ENCODE measurements around the gene POU4F1.
A peak's percentile ranks its signal among the peaks of the same experiment; 100 is the strongest.

POU4F1 gene

DNA sequence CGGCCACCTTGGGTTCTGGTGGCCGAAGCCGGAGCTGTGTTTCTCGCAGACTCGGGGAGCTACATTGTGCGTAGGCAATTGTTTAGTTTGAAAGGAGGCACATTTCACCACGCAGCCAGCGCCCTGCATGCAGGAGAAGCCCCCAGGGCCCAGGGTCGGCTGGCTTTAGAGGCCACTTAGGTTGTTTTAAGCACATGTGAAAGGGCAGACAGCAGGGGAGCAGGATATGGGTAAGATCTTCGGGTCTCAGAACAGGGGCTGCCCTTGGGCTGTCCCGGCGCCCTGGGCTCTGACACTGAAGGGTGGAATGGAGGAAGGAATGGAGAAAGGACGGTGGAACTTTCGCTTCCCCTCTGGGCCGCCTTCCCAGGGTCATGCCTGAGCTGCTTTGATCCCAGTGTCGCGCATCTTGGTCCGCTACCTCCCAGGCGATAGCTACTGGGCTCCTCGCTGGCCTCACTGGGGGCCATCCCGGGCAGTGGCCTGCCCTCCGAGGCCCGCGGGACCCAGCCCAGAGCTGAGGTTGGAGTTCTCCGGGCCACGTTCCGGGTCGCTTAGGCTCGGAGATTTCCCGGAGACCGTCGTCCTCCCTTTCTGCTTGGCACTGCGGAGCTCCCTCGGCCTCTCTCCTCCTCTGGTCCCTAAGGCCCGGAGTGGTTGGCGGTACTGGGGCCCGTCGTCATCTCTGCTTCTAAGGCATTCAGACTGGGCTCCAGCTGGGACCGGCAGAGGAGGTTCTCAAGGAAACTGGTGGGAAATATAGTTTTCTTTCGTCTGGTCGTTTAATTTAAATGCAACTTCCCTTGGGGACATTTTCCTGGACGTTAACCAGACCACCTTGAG is 4.3 kb upstream of the POU4F1 start:
- no CpG with 5 or more reads among the region's 42 CpGs for WGBS (ENCODE audit: insufficient coverage, insufficient read length)
- H3K4me1 ChIP-seq (ENCODE audit: control insufficient read depth, insufficient read depth, low read length): peaks cover 4% of the 10 kb centered on the region
- H3K27ac ChIP-seq (ENCODE audit: low read length): no peak overlapping the region
- H3K36me3 ChIP-seq (ENCODE audit: control insufficient read depth, insufficient read depth, low read length): no peaks in the 10 kb centered on the region
- peak overlapping the region; percentile 2; the same call in 1 of the 2 replicates for H3K4me3 ChIP-seq (ENCODE audit: low read length)
- H3K27me3 ChIP-seq (ENCODE audit: control insufficient read depth, insufficient read depth, low read length): peaks cover 79% of the 10 kb centered on the region
- DNase-seq (ENCODE audit: low read depth, low spot score): no peak
- H3K9me3 ChIP-seq (ENCODE audit: control insufficient read depth, insufficient read depth, low read length): no peaks in the 10 kb centered on the region

DNA sequence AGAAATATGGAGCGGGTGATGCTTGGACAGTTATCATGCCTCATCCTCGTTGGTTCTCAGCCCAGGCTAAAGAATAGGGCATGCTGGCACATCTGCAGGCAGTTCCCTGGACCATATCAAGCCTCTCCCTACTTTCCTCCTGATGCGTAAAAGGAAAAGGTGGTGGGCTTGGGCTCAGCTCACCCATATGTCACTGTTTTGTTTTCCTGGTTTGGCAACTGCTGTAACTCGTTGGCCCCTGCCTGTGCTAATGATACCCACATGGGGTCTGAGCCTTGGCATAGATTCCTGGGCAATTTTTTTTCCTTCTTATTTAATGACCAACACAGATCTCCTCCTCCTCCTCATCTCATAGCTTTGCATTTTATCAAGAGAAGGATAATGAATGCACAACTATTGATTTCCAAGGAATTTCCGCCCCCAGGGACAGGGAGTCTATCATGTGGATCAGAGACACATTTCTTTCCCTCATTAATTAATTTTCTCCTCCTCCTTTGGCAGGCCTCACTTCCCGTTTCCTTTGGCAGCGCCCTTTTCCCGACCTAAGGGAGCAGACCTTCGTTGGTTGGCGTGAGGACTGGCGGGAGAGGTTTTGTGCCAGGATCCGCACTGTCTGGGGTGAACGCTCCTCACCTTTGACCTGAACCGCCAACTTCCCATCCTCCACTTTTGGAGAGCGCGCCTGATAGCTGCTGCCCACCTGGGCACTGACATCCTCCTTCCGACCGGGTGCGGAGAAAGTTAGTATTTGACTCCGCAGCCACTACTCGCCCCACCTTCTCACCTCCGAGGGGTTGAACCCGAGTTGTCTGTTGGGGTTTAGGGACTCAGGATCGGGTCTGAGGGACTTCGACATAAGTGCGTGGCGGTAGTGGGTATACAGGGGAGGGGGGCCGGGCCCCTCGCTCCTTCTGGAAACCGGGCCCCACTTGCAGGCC is 3.4 kb upstream of the POU4F1 start:
- no peak overlapping the region for H3K27ac ChIP-seq (ENCODE audit: low read length)
- WGBS (ENCODE audit: insufficient coverage, insufficient read length): no CpG with 5 or more reads among the region's 30 CpGs
- H3K4me1 ChIP-seq (ENCODE audit: control insufficient read depth, insufficient read depth, low read length): peaks cover 6% of the 10 kb centered on the region
- no peaks in the 10 kb centered on the region for H3K9me3 ChIP-seq (ENCODE audit: control insufficient read depth, insufficient read depth, low read length)
- H3K4me3 ChIP-seq (ENCODE audit: low read length): no peak overlapping the region
- DNase-seq (ENCODE audit: low read depth, low spot score): no peak
- H3K36me3 ChIP-seq (ENCODE audit: control insufficient read depth, insufficient read depth, low read length): no peaks in the 10 kb centered on the region
- H3K27me3 ChIP-seq (ENCODE audit: control insufficient read depth, insufficient read depth, low read length): peaks cover 83% of the 10 kb centered on the region

DNA sequence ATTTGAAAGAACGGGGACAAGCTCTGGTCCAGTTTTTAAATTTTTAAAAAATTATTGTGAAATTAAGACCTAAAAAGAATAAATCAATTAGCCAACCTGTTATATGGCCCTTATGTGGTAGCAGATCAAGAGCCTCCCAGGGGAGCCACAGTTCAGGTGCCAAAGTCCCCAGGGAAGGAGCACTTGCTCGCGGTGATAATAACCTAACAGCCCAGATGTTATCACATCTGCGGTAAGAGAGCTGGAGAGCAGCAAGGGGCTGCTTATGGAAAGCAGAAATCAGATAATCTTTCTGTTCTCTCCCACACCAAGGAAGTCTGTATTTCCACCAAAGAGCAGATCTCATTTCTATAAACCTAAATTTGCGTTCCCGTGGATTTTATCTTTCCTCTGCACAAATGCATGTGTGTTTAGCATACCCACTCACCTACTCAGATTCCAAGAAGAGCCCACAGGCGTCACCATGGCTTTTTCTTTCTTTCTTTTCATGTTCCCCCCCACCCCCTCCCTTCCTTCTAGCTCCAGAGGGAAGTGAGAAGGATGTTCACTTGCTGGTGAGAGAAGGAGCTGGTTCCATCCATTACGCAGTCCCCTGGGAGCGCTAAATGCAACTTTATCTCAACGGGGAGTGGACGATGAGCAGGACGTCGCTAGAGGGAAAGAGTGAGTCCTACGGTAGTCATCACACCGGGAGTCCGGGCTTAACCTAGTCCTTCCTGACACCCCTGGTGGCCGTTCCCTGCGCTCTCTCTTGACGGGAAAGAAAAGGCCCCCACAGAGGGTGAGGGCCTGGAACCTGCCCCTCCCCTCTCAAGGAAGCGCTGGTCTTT is 1.6 kb upstream of the POU4F1 start:
- H3K36me3 ChIP-seq (ENCODE audit: control insufficient read depth, insufficient read depth, low read length): no peaks in the 10 kb centered on the region
- peaks cover 91% of the 10 kb centered on the region for H3K27me3 ChIP-seq (ENCODE audit: control insufficient read depth, insufficient read depth, low read length)
- H3K4me3 ChIP-seq (ENCODE audit: low read length): no peak overlapping the region; the same call in 1 of the 2 replicates
- WGBS (ENCODE audit: insufficient coverage, insufficient read length): no CpG with 5 or more reads among the region's 20 CpGs
- DNase-seq (ENCODE audit: low read depth, low spot score): no peak
- peaks cover 8% of the 10 kb centered on the region for H3K4me1 ChIP-seq (ENCODE audit: control insufficient read depth, insufficient read depth, low read length)
- no peak overlapping the region for H3K27ac ChIP-seq (ENCODE audit: low read length)
- H3K9me3 ChIP-seq (ENCODE audit: control insufficient read depth, insufficient read depth, low read length): no peaks in the 10 kb centered on the region

DNA sequence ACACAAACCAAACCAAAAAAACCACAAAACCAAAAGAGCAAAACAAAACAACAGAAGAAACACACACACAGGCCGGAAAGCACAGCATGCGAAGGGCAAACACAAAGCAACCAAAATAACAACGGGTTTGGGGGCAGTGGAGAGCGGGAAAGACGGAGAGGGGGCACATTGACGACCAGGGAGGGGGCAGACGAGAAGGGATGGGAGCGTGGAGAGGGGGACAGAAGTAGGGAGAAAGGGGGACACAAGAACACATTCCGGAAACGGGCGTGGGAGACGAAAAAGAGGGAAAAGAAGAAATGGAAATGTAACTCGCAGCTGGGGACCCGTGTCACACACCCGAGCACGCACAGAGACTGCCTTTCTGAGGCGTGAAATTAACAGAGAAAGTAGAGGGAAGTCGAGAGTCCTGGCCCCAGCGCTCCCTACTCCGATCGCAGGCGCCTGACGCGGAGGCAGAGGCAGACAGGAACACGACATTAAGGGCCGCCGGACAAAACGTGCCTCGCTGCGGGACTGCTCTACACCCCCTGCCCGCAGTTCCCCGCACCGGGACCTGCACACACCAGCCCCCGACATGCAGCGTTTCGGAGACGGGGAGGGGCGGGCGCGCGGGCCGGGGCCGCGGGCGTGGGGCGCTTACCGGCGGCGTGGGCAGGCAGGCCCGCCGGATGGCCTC is 652 bp downstream of the POU4F1 start:
- H3K36me3 ChIP-seq (ENCODE audit: control insufficient read depth, insufficient read depth, low read length): no peaks in the 10 kb centered on the region
- no CpG with 5 or more reads among the region's 51 CpGs for WGBS (ENCODE audit: insufficient coverage, insufficient read length)
- peaks cover 6% of the 10 kb centered on the region; the same call in 1 of the 2 replicates for H3K4me1 ChIP-seq (ENCODE audit: control insufficient read depth, insufficient read depth, low read length)
- no peak overlapping the region for H3K27ac ChIP-seq (ENCODE audit: low read length)
- no peaks in the 10 kb centered on the region for H3K9me3 ChIP-seq (ENCODE audit: control insufficient read depth, insufficient read depth, low read length)
- H3K4me3 ChIP-seq (ENCODE audit: low read length): peak overlapping the region; percentile 45; the same call in 1 of the 2 replicates
- DNase-seq (ENCODE audit: low read depth, low spot score): no peak
- peaks cover 83% of the 10 kb centered on the region for H3K27me3 ChIP-seq (ENCODE audit: control insufficient read depth, insufficient read depth, low read length)

DNA sequence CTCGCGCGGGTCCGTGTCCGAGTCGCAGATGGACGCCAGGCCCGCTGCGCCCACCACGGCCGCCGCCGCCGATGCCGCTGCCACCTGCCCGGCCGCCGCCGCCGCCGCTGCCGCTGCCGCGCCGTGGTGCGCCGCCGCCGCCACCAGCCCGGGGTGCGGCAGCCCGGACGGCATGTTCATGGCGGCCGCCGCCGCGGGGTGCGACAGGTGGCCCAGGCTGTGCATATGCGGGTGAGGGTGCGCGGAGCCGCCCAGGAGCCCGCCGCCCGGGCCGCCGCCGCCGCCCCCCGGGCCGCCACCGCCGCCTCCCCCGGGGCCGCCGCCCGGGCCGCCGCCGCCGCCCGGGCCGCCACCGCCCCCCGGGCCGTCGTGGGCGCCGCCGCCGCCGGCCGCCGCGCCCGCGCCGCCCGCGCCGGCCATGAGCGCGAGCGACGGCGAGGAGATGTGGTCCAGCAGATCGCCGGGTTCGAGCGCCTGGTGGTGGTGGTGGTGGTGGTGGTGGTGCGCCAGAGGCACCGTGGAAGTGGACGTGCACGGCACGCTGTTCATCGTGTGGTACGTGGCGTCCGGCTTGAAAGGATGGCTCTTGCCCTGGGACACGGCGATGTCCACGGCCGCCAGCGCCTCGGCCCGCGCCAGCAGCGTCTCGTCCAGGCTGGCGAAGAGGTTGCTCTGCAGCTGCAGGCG is 1.3 kb downstream of the POU4F1 start:
- no peak overlapping the region for H3K27ac ChIP-seq (ENCODE audit: low read length)
- H3K9me3 ChIP-seq (ENCODE audit: control insufficient read depth, insufficient read depth, low read length): no peaks in the 10 kb centered on the region
- H3K27me3 ChIP-seq (ENCODE audit: control insufficient read depth, insufficient read depth, low read length): peaks cover 83% of the 10 kb centered on the region
- no peaks in the 10 kb centered on the region for H3K36me3 ChIP-seq (ENCODE audit: control insufficient read depth, insufficient read depth, low read length)
- DNase-seq (ENCODE audit: low read depth, low spot score): no peak
- H3K4me1 ChIP-seq (ENCODE audit: control insufficient read depth, insufficient read depth, low read length): peaks cover 7% of the 10 kb centered on the region; the same call in 1 of the 2 replicates
- WGBS (ENCODE audit: insufficient coverage, insufficient read length): no CpG with 5 or more reads among the region's 112 CpGs
- peak overlapping the region; percentile 28; the same call in 1 of the 2 replicates for H3K4me3 ChIP-seq (ENCODE audit: low read length)

DNA sequence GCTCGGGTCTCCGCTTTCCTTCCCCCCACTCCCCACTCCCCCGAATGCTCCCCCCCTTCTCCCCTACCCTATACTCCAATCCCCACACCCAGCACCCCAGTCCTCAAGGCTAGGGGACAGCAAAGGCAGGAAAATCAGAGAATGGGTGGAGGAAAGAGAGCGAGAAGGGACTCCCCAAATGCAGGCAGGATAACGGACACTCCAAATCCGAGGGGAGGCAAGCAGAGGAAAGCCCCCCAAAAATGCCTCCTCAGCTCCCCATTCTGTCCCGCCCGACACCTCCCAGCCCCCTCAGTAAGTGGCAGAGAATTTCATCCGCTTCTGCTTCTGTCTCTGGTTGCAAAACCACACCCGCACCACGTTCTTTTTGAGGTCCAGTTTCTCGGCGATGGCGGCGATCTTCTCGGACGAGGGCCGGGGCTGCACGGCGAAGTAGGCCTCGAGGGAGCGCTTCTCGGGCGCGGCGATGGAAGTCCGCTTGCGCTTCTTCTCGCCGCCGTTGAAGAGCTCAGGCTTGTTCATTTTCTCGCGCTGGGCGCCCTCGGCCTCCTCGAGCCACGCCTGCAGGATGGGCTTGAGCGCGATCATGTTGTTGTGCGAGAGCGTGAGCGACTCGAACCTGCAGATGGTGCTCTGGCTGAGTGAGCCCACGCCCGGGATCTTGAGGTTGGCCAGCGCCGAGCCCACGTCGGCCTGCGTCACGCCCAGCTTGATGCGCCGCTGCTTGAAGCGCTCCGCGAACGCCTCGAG is 2.1 kb downstream of the POU4F1 start:
- H3K9me3 ChIP-seq (ENCODE audit: control insufficient read depth, insufficient read depth, low read length): no peaks in the 10 kb centered on the region
- peaks cover 83% of the 10 kb centered on the region for H3K27me3 ChIP-seq (ENCODE audit: control insufficient read depth, insufficient read depth, low read length)
- peak overlapping the region; percentile 28; the same call in 1 of the 2 replicates for H3K4me3 ChIP-seq (ENCODE audit: low read length)
- no peaks in the 10 kb centered on the region; the same call in 1 of the 2 replicates for H3K36me3 ChIP-seq (ENCODE audit: control insufficient read depth, insufficient read depth, low read length)
- no CpG with 5 or more reads among the region's 58 CpGs for WGBS (ENCODE audit: insufficient coverage, insufficient read length)
- peaks cover 7% of the 10 kb centered on the region for H3K4me1 ChIP-seq (ENCODE audit: control insufficient read depth, insufficient read depth, low read length)
- no peak overlapping the region for H3K27ac ChIP-seq (ENCODE audit: low read length)
- DNase-seq (ENCODE audit: low read depth, low spot score): no peak

DNA sequence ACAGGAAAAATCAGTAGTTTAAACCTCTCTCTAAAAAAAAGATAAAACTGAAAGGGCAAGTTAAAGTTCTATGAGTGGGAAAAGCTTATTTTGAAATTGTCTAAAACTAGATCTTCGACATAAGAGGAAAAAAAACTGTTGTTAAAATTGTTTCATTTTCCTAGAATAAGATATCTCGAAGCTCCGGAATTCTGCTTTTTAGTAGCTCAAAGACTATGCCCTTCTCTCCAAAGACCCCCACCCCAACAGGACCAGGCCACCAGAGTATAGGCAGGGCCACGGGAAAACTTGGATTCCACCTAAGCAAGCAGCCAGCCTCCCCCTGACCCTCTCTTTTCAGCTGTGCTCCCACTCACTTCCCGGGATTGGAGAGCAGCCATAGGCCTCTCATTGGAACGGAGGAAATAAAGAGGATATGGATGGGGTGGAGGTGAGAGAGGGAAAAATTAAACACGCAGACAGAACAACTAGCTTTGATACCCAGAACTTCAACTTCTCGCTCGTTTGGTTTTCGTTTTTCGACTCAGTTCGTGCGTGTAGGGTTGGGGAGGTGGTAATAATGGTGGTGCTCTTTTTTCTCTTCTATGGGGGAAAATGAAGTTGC is 3.0 kb downstream of the POU4F1 start:
- no peak for DNase-seq (ENCODE audit: low read depth, low spot score)
- Histone ChIP-seq H3K9me3 (ENCODE audit: control insufficient read depth, insufficient read depth, low read length) (no peaks in the 10 kb centered on the region), H3K4me3 (ENCODE audit: low read length) (no peak overlapping the region), H3K36me3 (ENCODE audit: control insufficient read depth, insufficient read depth, low read length) (no peaks in the 10 kb centered on the region; the same call in 1 of the 2 replicates), H3K4me1 (ENCODE audit: control insufficient read depth, insufficient read depth, low read length) (peaks cover 7% of the 10 kb centered on the region), H3K27me3 (ENCODE audit: control insufficient read depth, insufficient read depth, low read length) (peaks cover 81% of the 10 kb centered on the region), H3K27ac (ENCODE audit: low read length) (no peak overlapping the region)
- no CpG with 5 or more reads among the region's 13 CpGs for WGBS (ENCODE audit: insufficient coverage, insufficient read length)

DNA sequence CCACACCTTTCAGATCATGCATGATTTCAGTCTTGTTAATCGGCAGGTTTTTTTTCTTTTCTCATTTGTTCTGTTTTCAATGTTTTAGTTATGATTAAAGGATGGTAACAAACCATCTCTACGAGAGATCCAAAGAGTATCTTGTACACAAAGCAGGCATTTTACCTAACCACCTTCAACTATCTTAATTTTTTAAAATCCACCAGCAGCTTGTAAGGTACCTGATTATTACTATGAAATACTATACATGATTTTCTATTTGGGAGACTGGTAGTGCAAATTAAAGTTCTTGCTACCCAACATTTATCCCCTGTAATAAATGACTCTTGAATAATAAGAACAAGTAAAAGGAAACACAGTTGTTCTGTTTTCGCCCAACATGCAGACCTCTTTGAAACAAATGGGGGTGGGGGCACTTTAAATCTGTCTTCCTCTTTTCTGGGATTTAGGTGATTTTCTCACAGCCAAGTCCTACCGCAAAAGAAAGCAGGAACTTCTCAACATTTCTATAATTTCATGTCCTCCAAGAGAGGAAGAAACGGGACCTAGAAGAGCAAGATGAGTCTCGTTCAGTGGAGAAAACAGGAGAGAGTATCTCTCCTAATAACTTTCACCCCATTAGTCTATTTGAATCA is 3.6 kb downstream of the POU4F1 start:
- DNase-seq (ENCODE audit: low read depth, low spot score): no peak
- Histone ChIP-seq H3K27ac (ENCODE audit: low read length) (no peak overlapping the region), H3K36me3 (ENCODE audit: control insufficient read depth, insufficient read depth, low read length) (no peaks in the 10 kb centered on the region; the same call in 1 of the 2 replicates), H3K27me3 (ENCODE audit: control insufficient read depth, insufficient read depth, low read length) (peaks cover 81% of the 10 kb centered on the region), H3K9me3 (ENCODE audit: control insufficient read depth, insufficient read depth, low read length) (no peaks in the 10 kb centered on the region), H3K4me1 (ENCODE audit: control insufficient read depth, insufficient read depth, low read length) (peaks cover 7% of the 10 kb centered on the region), H3K4me3 (ENCODE audit: low read length) (no peak overlapping the region)
- WGBS (ENCODE audit: insufficient coverage, insufficient read length): no CpG with 5 or more reads among the region's 6 CpGs

All from iPS DF 6.9 (cell line).